GM18909 (cell line): ENCODE data around the gene TBC1D17.

ENCODE experiments used
- ATAC-seq: cut with Tn5 transposase; IDR thresholded peaks from one replicate; pipeline ENCODE4 v1.9.1; 2021; ENCODE audit warnings: mild to moderate bottlenecking; ENCODE audit not compliant: unreplicated experiment, poor library complexity

The TBC1D17 gene

DNA sequence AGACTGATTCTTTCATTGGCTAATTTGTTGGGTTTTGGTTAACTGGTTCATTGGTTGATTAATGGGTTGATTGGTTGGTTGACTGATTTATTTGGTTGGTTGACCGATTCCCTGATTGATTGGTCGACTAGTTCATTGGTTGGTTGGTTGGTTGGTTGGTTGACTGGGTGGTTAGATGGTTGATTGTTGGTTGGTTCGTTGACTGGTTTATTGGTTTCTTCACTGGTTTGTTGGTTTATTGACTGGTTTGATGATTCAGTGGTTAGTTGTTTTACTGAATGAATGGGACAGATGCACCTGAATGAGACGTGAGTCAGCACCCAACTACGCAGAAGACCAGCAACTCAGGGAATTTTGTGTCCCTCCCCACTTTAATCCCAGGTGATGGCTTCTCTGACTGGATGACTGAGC is 54.5 kb downstream of the TBC1D17 start:
- ATAC-seq = no peak

DNA sequence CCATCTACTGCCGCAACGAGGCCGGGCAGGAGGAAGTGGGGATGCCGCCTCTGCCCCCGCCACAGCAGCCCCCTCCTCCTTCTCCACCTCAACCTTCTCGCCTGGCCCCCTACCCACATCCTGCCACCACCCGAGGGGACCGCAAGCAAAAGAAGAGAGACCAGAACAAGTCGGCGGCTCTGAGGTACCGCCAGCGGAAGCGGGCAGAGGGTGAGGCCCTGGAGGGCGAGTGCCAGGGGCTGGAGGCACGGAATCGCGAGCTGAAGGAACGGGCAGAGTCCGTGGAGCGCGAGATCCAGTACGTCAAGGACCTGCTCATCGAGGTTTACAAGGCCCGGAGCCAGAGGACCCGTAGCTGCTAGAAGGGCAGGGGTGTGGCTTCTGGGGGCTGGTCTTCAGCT is 55.2 kb downstream of the TBC1D17 start:
- no peak for ATAC-seq

- no peak for ATAC-seq
These were observed 56.1 kb downstream of the TBC1D17 start for GRCh38 chr19:49933643-49934042.

GRCh38 chr19:49936549-49936948 is 59.0 kb downstream of the TBC1D17 start:
- ATAC-seq = no peak

DNA sequence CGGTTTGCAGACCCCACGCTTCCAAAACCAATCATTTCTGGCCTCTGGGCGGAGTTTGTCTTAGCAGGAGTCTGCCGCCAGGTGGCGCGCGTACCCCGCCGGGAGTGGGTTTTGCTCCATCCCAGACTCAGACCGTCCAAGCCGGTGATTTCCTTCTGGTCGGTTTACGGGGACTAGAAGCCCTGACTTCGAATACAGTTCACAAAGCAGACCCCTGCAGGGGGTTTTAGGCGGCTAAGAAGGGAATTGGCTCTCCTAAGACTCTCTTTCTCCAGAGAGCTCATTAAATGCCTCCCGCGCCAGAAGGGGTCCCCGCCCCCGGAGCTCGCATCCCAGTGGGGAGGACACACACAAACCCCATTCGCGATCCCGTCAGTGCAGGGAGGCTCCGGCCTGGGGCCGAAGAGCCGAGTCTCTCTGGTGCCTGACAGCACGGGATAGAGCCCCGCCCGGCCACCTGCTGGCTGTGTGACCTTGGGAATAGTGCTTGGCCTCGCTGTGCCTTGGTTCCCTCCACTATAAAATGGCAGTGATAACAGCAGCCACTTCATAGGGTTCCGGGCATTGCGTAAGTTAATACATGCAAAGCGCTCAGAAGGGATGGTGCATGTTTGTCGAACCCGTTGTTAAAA is 60.4 kb downstream of the TBC1D17 start:
- no peak for ATAC-seq
